Erythroblast (primary cell): ENCODE data around the gene RIC8A.

Experiments
- GATA1 ChIP-seq: IDR thresholded peaks from 2 replicates; pipeline ENCODE4 v1.6.1; 2011; ENCODE audit warnings: low read depth, mild to moderate bottlenecking, control low read depth, low read length, moderate library complexity
- POLR2A ChIP-seq: IDR thresholded peaks from 2 replicates; pipeline ENCODE4 v1.6.1; 2011; ENCODE audit warnings: mild to moderate bottlenecking, low read length

GRCh38 chr11:223884-224283, 16.4 kb downstream of the RIC8A start:
- no peak for TF ChIP-seq POLR2A
- TF ChIP-seq GATA1 = no peak
